CD4-positive, alpha-beta T cell (primary cell): ENCODE results near the gene GTF2F1. TPM values are rescaled to one million over a fixed set of nuclear protein-coding genes. Genes with fewer than 3 reads are reported as not detected.
"Not testable (repeated sequence)": the region's sequence is repeated elsewhere in the genome, so short reads cannot be mapped to it uniquely, and the experiment has no call there.

Experiments
- ATAC-seq: fragments of 200-7000 bp; cut with Tn5 transposase; one replicate; pipeline ENCODE4 v1.10.0; 2022; ENCODE audit warnings: mild to moderate bottlenecking; ENCODE audit not compliant: poor library complexity
- CTCF ChIA-PET: fragments of 350-600 bp; sonication (Branson Sonifier 250); formaldehyde crosslinking; loops from one replicate; lab custom pipeline; 2021; ENCODE audit warnings: antibody characterized with exemption, inconsistent platforms; lab: Charles Lee
- POLR2A ChIA-PET: fragments of 350-600 bp; sonication (Branson Sonifier 250); formaldehyde crosslinking; loops from one replicate; lab custom pipeline; 2021; ENCODE audit warnings: antibody characterized with exemption, inconsistent platforms; lab: Charles Lee
- DNase-seq, 14 experiments: peaks; one replicate each; pipeline ENCODE4 v3.0.0-alpha.2; 2013 to 2020; ENCODE audit warnings: mixed read lengths in 2 of 14
- H3K27ac ChIP-seq, 2 donors: one replicate each; pipeline versions ENCODE4 v1.5.1 to v1.7.0; 2013; ENCODE audit warnings: low read length in 2 of 2, low read depth in 1 of 2, mild to moderate bottlenecking in 1 of 2
- H3K27me3 ChIP-seq, 2 experiments: 1 replicate in 1 of 2; 2 replicates in 1 of 2; pipeline versions ENCODE4 v1.6.1 to v1.7.0; 2013; ENCODE audit warnings: low read length in 2 of 2, control low read depth in 1 of 2, mild to moderate bottlenecking in 1 of 2, moderate library complexity in 1 of 2; ENCODE audit not compliant: insufficient read depth in 2 of 2, control insufficient read depth in 1 of 2
- H3K36me3 ChIP-seq: one replicate; pipeline ENCODE4 v1.6.1; 2013; ENCODE audit warnings: low read length, control low read depth; ENCODE audit not compliant: insufficient read depth
- H3K4me1 ChIP-seq: one replicate; pipeline ENCODE4 v1.6.1; 2013; ENCODE audit warnings: low read length, control low read depth; ENCODE audit not compliant: insufficient read depth
- H3K4me3 ChIP-seq: one replicate; pipeline ENCODE4 v1.5.1; 2013; ENCODE audit warnings: mild to moderate bottlenecking, low read length, moderate library complexity
- H3K9me3 ChIP-seq, 2 experiments: 1 replicate in 1 of 2; 2 replicates in 1 of 2; pipeline versions ENCODE4 v1.6.1 to v1.7.0; 2013; ENCODE audit warnings: low read length in 2 of 2, mild to moderate bottlenecking in 2 of 2, control low read depth in 1 of 2, moderate library complexity in 1 of 2; ENCODE audit not compliant: control insufficient read depth in 1 of 2, insufficient read depth in 1 of 2
- H3K27ac Mint-ChIP-seq: one replicate; pipeline ENCODE4 v1.8.0; 2020; ENCODE audit warnings: mixed read lengths
- H3K27me3 Mint-ChIP-seq: one replicate; pipeline ENCODE4 v1.8.0; 2021; ENCODE audit warnings: mixed read lengths
- H3K36me3 Mint-ChIP-seq: one replicate; pipeline ENCODE4 v1.8.0; 2021; ENCODE audit warnings: low read depth, mixed read lengths
- H3K4me1 Mint-ChIP-seq: one replicate; pipeline ENCODE4 v1.8.0; 2021; ENCODE audit warnings: low read depth, mixed read lengths
- H3K4me3 Mint-ChIP-seq: one replicate; pipeline ENCODE4 v1.8.0; 2020; ENCODE audit warnings: mild to moderate bottlenecking, mixed read lengths
- H3K9me3 Mint-ChIP-seq: one replicate; pipeline ENCODE4 v1.8.0; 2020; ENCODE audit warnings: mixed read lengths
- CTCF ChIP-seq: fragments of 200-600 bp; IDR thresholded peaks from one replicate; pipeline ENCODE4 v1.8.0; 2022; ENCODE audit warnings: antibody characterized with exemption, mild to moderate bottlenecking
- intact Hi-C, 2 experiments: fragments of 100-400 bp; cut with DNase I in 1 of 2; cut with micrococcal nuclease in 1 of 2; formaldehyde crosslinking; loops; one replicate each; pipeline versions ENCODE4 v1.15.1 to v1.9.0; 2023 to 2025; cut with DNase I, micrococcal nuclease
- total RNA-seq, 174 experiments: library from RNA in 2 of 174; stranded (reverse) in 2 of 174; gene quantifications; one replicate each; pipeline ENCODE4 v1.2.3 and lab custom pipeline; 2021 to 2026

The GTF2F1 gene
- total RNA-seq, 2 experiments from 2014 or later: 56.1 to 61.1 TPM

DNA sequence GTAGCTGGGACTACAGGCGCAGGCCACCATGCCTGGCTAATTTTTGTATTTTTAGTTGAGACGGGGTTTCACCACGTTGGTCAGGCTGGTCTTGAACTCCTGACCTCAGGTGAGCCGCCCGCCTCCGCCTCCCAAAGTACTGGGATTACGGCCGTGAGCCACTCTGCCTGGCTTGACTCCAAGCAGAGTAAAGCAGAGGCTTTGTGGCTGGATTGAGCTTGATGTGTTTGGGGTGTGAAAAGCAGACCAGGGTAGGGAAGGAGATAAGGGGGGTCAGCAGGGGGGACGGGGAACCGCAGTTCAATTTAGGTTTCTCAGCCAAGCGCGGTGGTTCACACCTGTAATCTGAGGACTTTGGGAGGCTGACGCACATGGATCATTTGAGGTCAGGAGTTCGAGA, 35.8 kb downstream of the GTF2F1 start:
- POLR2A ChIA-PET: interaction anchor here (0.6 to 1.6 kb wide), 2 partner anchors 15 to 275 kb away, joined by 3 to 5 read pairs; partner anchors contain the start of gene ALKBH7
- H3K9me3 ChIP-seq: no peaks in the 10 kb centered on the region
- no peak for ATAC-seq
- TF ChIP-seq CTCF: no peak
- intact Hi-C loops: no loop called here
- Mint-ChIP-seq H3K27me3 (no peaks in the 10 kb centered on the region), H3K36me3 (peaks cover 41% of the 10 kb centered on the region), H3K4me1 (peaks cover 15% of the 10 kb centered on the region), H3K27ac (no peak overlapping the region), H3K4me3 (no peak overlapping the region), H3K9me3 (no peaks in the 10 kb centered on the region)
- no peaks in the 10 kb centered on the region for H3K27me3 ChIP-seq
- H3K4me1 ChIP-seq: peaks cover 12% of the 10 kb centered on the region
- CTCF ChIA-PET: no interaction called here
- no peak overlapping the region for H3K27ac ChIP-seq
- H3K36me3 ChIP-seq: peaks cover 14% of the 10 kb centered on the region
- H3K4me3 ChIP-seq: no peak overlapping the region
- DNase-seq: no peak

DNA sequence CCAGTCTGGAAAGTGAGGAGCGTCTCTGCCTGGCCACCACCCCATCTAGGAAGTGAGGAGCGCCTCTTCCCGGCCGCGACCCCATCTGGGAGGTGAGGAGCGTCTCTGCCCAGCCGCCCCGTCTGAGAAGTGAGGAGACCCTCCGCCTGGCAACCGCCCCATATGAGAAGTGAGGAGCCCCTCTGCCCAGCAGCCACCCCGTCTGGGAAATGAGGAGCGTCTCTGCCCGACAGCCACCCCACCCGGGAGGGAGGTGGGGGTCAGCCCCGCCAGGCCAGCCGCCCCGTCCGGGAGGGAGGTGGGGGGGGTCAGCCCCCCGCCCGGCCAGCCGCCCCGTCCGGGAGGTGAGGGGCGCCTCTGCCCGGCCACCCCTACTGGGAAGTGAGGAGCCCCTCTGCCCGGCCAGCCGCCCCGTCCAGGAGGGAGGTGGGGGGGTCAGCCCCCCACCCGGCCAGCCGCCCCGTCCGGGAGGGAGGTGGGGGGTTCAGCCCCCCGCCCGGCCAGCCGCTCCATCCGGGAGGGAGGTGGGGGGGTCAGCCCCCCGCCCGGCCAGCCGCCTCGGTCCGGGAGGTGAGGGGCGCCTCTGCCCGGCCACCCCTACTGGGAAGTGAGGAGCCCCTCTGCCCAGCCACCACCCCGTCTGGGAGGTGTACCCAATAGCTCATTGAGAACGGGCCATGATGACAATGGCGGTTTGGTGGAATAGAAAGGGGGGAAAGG, 37.5 kb downstream of the GTF2F1 start:
- H3K27ac Mint-ChIP-seq, intact Hi-C loops, H3K9me3 ChIP-seq, CTCF ChIA-PET, H3K4me1 ChIP-seq, H3K27ac ChIP-seq, ATAC-seq, H3K4me3 ChIP-seq, H3K4me3 Mint-ChIP-seq, H3K4me1 Mint-ChIP-seq, DNase-seq, H3K9me3 Mint-ChIP-seq, POLR2A ChIA-PET, H3K27me3 Mint-ChIP-seq, H3K27me3 ChIP-seq: not testable (repeated sequence)
- H3K36me3 ChIP-seq: peaks cover 17% of the 10 kb centered on the region
- H3K36me3 Mint-ChIP-seq: peaks cover 45% of the 10 kb centered on the region

- H3K27ac Mint-ChIP-seq: no peak overlapping the region
- Histone ChIP-seq H3K4me1 (no peaks in the 10 kb centered on the region), H3K9me3 (no peaks in the 10 kb centered on the region), H3K4me3 (no peak overlapping the region), H3K27me3 (no peaks in the 10 kb centered on the region), H3K27ac (no peak overlapping the region), H3K36me3 (peaks cover 17% of the 10 kb centered on the region)
- POLR2A ChIA-PET: no interaction called here
- H3K4me1 Mint-ChIP-seq: peaks cover 4% of the 10 kb centered on the region
- ATAC-seq: no peak
- intact Hi-C loops: no loop called here
- peak in 1 of 14 experiments; percentile 21 for DNase-seq
- peaks cover 48% of the 10 kb centered on the region for H3K36me3 Mint-ChIP-seq
- CTCF ChIA-PET: no interaction called here
- TF ChIP-seq CTCF: no peak
- H3K9me3 Mint-ChIP-seq: no peaks in the 10 kb centered on the region
- no peak overlapping the region for H3K4me3 Mint-ChIP-seq
- no peaks in the 10 kb centered on the region for H3K27me3 Mint-ChIP-seq
Measured at GRCh38 chr19:6354098-6354674, 38.8 kb downstream of the GTF2F1 start.
